NCI-H187 treated with DMSO at 0.1 percent for 48 hours (cell line): Measurements from ENCODE around the gene BPIFA1.

Source experiments
- DNase-seq: peaks from one replicate; lab custom pipeline; 2025; lab: John Stamatoyannopoulos, UW

BPIFA1 gene

DNA sequence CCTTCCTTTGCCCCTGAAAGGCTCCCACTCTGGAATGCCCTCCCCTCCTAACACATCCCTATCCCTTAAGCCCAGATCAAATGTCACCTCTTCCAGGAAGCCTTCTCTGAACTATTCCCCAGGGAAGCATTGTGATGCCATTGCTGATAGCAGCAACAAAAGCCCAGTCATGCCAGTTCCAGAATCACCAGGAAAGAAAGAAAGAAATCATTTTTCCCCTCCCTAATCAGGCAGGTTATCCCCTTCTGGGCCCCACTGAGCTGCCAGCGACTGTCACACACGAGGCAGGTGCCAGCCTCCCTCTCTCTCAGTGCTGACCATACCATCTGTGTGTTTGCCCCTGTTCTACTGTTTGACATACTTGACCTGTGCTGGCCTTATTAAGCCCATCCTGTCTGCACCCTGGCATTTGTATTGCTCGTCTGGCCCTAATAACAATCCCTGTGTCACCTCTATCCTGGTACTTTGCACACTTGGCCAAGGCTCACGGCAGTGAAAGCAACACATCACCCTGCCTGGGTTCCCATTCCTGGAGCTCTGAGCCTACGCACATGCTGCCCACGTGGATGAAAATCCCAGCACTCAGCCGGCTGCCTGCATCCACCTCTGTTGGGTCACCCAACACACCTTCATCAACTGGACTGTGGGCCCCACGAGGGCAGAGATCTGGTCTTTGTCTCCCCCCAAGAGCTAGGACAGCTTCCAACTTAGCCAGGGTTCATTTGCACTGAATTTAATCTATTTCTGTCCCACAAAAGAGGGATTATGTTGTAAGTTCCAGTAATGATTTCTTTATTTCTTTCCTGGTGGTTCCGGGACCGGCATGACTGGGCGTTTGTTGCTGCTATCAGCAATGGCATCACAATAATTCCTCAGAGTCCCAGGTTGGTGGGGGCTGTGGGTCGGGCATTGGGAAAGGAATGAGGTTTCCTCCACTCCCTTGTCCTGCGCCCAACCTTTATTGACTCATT, 42.0 kb downstream of the BPIFA1 start:
- no peak for DNase-seq

DNA sequence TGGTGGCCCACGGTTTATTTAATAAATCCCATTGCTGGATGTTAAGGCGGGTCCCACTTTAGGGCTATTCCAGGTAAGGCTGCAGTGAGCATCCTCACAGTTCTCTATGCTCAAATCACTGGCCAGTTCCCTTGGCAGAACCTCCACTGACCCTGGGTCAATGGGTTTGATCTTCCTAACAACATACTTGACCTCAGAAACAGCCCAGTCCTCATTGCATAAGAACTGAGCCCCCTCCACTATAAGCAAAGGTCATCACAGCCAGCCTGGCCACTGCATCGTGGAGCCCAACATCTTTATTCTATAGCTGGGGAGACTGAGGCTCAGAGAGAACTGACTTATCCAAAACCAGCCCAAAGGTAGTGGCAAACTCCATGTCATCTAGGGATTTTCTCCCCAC, 42.9 kb downstream of the BPIFA1 start:
- no peak for DNase-seq

DNA sequence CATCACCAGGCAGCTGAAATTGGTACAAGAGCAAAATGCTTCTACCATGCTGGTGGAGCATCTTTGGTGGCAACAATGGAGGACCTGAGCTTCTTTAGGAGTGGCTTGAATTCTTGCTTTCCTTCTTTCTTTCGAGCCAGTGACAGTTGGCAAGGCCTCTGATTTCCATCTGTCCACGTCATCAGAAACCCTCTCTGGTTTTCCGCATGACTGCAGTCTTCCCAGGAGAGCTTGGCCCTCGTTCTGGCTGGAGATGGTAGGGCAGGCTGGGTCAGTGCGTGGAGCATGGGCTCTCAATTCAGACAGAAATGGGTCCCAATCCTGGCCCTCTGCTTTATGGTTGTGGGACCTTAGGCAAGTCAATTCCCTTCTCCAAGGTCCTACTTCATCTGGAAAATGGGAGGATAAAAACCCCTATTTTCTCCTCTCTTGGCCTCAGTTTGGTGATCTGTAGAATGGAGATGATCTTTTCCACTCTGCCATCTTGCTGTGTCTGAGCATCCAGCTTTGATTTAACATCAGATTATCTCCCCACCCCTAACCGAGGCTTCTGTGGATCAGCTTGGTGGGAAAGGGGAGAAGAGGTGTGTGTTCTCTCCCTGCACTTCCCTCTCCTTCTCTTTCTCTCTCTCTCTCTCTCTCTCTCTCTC, 43.6 kb downstream of the BPIFA1 start:
- DNase-seq = no peak

DNA sequence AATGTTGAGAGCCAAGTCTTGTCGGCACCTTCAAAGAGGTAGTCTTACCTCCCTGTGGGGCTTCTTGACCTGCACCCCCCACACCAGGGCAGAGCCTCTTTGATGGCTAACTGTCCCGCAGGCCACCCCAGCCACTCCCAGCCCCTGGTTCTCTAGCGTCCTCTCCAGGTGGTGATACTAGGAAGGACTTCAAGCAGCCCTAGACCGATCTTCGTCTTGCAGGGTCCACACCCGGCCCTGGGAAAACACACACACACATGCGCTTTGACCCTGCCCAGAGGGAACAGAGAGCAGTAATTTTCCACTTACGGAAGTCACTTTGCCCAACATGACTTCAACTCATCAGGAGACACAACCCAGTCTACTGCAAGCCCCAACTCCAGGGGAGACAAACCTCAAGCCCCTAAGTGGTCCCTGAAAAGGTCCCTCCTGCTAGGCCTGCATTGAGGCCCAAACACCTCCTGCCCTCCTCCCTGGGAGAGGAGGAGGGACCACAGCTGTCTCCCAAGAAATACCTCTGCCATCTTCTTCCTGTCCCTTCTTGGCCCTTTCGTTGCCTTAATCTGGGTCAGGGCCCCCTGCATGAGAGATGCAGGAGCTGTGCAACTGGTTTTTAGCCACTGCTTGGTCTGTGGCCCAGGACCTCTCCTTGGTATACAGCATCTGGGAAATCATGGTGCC, 44.3 kb downstream of the BPIFA1 start:
- no peak for DNase-seq

DNA sequence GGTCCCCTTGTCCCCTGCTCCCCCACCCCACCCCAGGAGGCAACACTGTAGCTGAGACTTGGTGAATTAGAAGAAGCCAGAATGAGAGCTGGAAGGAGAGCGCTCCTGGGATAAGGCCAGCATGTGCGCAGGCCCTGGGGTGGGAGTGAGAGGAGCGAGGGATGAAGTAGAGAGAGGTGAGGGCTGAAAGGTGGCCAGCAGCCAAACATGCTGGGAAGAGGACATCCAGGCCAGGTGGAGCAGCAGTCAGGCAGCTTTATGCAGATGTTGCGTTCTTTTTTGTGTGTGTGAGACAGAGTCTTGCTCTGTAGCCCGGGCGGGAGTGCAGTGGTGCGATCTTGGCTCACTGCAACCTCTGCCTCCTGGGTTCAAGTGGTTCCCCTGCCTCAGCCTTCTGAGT, 45.0 kb downstream of the BPIFA1 start:
- no peak for DNase-seq

DNA sequence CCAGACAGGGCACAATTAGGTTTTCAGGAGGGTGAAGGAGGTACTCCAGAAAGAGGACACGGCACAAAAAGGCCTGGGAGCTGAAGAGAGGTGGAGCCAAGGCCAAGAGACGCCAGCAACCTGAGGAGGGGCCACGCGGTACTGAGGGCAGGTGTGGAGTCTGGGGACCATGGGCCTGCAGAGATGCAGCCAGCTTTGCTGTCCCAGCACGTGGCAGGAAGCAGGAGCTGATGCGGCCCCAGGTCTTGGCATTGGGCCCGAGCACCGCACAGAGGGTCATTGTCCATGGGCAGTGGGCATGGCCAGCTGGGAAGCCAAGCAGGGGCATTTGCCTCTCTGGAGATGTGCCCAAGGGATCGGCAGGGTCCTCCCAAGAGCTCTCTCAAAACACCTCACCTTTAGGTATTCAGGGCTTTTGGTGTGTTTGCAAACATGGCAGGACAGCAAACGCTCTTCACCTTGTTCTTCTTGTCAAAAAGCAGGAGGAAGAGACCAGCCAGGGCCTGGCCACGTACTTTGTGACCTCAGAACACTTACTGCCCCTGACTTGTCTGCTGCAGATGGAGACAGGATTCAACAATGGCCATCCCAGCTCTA, 45.9 kb downstream of the BPIFA1 start:
- DNase-seq = no peak

DNA sequence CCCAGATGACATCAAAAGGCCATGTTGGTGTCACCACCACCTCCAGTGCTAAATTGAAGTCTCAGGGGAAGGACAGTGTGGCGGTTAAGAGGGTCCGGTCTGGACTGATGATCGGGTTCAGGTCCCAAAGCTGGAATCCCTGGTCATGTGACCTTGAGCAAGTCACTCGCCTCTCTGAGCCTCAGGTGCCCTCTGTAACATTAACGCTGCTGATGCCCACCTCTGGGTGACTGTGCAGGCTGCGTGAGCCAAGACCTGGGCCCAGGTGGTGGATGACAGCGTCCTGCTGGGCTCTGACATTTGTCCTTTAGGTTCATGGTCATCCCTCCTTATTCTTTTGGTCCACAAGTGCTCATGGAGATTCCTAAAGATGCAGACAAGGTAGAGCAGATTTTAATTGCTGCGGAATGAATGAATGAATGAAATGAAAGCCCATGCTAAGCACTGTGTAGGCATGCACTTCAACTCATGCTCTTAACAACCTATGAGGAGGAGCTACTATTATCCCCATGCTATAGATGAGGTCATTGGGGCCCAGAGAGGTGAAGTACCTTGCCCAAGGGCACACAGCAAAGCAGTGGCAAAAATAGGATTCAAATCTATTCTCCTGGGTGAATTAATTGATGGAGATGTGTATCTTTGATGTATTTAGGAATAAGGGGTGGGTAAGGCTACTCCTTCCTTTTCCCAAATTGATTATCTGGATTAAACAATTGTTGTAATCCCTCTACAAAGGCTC, 46.6 kb downstream of the BPIFA1 start:
- DNase-seq = no peak

DNA sequence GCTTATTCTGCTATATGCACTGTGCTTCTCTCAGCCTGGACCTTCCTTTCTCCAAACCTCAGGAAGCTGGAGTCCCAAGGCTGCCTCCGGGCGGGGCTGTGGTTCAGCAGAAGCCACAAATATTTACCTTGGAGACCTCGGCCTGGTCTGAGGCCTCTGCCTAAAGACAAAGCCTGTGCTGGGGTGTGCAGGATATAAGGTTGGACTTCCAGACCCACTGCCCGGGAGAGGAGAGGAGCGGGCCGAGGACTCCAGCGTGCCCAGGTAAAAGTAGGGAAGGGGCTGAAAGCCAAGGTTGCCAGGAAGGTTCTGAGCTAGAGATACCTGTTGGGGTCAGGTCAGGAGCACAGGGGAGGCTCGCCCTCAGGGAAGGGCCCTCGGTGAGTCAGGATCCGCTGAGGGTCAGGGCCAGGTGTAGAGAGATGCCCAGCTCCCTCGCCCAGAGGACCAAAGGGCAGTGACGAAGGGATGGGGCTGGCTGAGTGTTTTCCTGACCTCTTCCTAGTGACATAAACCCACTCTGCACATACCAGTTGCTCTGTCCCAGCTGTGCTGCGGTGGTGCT, 47.3 kb downstream of the BPIFA1 start, which contains the start of gene BPIFB1:
Gene BPIFB1, plus strand, starts transcription at position 224 of the 565 bp plus-strand sequence. CDS start 2,860 bp downstream, outside the sequence.
- no peak for DNase-seq

DNA sequence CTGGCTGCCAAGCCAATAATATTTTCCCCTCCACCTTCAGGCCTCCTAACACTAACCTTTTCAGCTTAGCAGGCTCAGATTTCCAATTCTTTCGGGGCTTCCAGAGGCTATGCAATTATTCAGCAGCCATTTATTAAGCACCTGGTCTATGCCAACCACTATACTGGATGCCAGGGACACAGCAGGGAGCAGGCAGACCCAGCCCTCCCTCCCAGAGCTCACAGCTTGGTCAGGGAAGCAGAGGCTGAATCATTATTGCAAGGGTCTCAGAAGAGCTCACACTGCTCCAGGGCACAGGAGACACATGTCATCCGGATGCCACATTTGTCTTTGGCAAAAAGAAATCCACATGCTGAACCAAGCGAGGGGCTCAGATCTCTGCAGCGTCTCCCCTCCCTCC, 48.5 kb downstream of the BPIFA1 start:
- DNase-seq = no peak

DNA sequence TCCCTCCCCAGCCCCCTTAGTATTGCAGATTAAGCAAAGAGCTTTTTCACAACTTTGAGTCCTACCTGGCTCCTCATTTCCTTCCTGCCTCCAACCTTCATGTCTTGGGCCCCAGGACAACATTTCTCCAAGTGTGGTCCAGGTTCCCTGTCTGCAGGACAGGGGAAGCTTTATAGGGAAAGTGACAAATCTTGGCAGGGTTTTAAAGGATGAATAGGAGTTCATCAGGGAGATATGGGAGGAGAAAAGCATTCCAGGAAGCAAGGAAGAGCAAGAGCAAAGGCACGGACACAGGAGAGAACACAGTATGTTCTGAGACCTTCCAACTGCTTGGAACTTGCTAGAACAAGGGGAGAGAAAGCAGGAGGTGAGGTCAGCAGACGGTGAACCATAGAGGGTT, 49.1 kb downstream of the BPIFA1 start:
- DNase-seq = no peak

DNA sequence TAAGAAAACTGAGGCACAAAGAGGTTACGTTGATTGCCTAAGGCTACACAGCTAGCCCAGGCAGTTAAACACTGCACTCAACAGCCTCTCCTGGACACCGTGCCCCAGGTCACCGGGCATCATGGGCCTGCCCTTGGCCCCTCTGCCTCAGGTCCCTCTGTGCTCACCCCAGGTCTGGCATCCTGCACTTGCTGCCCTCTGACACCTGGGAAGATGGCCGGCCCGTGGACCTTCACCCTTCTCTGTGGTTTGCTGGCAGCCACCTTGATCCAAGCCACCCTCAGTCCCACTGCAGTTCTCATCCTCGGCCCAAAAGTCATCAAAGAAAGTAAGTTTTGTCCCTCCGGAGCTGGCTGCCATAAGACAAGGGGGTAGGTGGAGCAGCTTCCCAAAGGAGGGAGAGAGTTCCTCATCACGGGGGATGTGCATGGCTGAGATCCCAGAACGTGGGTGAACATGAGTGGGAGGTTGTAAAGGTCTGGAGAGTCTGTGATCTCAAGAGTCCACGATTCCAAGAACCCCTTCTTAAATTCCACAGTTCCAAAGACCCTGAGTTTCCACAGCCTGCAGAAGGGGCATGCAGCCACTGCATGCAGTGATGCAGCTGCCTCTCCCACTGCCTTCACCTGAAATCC, 50.2 kb downstream of the BPIFA1 start:
- DNase-seq = no peak

DNA sequence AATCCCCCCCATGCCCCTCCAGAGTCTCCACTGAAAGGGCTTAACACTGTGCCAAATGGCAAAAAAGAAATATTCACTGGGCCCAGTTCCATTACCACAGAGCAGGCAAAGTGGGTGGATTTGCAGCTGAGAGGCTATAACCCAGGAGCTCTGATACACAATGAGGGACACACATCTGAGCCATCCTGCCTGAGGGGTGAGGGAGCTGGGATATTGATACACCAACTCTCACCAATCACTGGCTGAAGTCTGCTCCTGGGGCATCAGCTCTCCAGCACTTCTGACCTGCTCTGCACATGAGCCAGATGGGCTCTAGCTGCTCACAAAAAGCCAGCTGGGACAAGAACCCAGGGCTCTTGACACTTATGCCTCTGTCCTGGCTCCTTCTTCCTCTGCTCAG, 52.1 kb downstream of the BPIFA1 start:
- DNase-seq = no peak

DNA sequence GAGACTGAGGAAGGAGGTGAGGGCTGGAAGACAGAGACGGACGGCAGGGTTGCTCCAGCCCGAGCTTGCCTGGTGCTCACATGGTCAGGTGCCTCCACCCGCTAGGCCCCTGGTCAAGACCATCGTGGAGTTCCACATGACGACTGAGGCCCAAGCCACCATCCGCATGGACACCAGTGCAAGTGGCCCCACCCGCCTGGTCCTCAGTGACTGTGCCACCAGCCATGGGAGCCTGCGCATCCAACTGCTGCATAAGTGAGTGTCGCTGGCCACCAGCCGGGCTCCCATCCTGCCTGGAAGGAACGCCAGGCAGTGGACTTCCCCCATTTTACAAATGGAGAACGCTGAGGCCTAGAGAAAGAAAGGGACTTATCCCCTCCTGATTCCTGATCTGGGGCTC, 55.1 kb downstream of the BPIFA1 start:
- no peak for DNase-seq

DNA sequence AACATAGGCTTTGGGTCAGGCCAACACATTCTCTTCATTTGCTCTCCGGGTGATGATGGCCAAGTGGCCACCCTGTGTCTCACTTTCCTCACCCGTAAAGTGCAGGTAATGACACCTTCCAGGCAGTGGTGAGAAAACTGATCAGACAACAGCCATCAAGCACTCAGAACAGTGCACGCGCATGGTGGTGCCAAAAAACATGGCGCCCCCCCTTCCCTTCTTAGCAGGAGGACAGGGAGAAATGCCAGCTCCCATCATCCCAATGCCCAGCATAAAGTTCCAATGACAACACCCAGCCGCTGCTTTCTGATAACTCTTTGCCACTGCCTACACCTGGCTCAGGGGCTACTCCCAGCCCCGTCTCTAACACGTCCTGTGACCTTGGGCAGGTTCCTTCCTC, 55.6 kb downstream of the BPIFA1 start:
- DNase-seq = no peak

DNA sequence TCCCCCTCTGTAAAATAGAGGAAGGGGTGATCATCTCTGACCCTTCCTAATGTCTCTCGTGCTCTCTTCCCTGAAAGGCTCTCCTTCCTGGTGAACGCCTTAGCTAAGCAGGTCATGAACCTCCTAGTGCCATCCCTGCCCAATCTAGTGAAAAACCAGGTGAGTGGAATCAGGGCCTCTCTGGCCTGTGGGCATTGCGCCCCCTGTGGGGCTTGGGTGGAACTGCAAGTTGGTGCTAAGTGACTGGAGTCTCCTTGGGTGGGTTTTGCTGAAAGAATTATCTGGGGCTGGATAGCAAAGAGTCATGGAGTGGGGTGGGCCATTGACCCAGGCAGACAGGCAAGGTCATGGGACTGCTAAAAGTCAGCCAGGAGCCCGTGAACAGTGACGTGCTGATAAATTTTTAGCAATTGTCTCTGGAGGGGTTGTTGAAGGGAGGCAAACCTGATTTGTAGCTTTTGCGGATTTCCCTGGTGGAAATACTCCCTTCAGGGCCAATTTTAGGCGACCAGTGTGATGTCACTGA, 56.1 kb downstream of the BPIFA1 start:
- no peak for DNase-seq
